HG03196 (cell line): ENCODE data around the gene ESRRA.
A peak's percentile ranks its signal among the peaks of the same experiment; 100 is the strongest.

Source experiments
- ATAC-seq: cut with Tn5 transposase; IDR thresholded peaks from one replicate; pipeline ENCODE4 v1.9.1; 2021; ENCODE audit not compliant: unreplicated experiment

Gene ESRRA

GRCh38 chr11:64327375-64327774, 22.1 kb downstream of the ESRRA start:
- no peak for ATAC-seq

- no peak for ATAC-seq
These were observed 22.7 kb downstream of the ESRRA start for GRCh38 chr11:64327993-64328392.

GRCh38 chr11:64330888-64331287, 25.6 kb downstream of the ESRRA start:
- no peak for ATAC-seq

DNA sequence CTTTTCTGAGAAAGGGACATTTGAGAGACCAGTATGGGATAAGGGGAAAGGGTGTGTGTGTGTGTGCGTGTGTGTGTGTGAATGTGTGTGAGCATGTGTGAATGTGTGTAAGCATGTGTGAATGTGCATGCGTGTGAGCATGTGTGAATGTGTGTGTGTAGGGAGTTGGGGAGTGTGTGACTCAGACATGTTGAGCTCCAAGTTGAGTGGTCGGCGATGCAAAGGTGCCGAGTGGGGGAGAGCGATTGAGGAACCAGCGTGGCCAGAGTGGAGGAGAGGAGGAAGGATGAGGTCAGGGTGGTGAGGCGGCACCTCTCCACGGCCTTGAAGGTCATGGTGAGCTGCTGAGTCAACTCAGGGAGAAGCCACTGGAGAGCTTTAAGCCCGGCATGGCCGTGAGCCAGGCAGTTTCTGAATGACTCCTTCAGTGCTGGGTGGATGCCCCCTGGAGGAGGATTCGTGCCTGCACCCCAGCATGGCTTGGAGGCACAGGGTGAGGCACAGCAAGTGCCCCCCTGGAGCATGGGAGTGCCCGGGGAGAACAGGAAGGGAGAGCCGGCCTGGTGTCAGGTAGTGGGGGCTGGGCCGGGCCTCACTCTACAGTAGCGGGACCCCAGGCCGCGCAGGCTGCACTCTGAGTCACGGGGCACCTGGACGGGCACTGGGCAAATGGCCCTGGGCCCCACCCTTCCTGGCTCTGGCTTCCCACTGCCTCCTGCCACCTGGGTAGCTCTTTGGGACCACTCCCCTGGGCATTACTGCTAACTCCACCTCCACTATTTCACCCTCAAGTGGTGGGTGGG, 26.4 kb downstream of the ESRRA start:
- ATAC-seq = peak; percentile 48

DNA sequence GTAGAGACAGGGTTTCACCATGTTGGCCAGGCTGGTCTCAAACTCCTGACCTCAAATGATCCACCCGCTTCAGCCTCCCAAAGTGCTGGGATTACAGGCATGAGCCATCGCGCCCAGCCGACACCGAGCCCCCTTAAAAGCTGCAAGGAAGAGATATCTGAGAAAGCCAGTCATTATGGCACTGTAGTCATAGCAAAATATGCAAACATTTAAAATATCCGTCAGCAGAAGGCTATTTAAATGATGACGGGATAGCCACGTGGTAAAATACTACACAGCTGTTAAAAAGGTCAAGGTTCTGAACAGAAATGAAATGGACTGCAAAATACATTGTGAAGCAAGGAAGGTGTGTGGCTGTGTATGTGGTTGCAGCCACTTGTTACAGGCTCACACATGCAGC, 28.2 kb downstream of the ESRRA start:
- ATAC-seq = no peak

- peak; percentile 73 for ATAC-seq
These were observed 29.7 kb downstream of the ESRRA start for GRCh38 chr11:64334764-64335735.

GRCh38 chr11:64337538-64338249, 32.4 kb downstream of the ESRRA start:
- ATAC-seq = no peak

GRCh38 chr11:64338716-64339115, 33.4 kb downstream of the ESRRA start:
- ATAC-seq = no peak

- ATAC-seq = no peak
These were observed 34.0 kb downstream of the ESRRA start for GRCh38 chr11:64339286-64339685.

DNA sequence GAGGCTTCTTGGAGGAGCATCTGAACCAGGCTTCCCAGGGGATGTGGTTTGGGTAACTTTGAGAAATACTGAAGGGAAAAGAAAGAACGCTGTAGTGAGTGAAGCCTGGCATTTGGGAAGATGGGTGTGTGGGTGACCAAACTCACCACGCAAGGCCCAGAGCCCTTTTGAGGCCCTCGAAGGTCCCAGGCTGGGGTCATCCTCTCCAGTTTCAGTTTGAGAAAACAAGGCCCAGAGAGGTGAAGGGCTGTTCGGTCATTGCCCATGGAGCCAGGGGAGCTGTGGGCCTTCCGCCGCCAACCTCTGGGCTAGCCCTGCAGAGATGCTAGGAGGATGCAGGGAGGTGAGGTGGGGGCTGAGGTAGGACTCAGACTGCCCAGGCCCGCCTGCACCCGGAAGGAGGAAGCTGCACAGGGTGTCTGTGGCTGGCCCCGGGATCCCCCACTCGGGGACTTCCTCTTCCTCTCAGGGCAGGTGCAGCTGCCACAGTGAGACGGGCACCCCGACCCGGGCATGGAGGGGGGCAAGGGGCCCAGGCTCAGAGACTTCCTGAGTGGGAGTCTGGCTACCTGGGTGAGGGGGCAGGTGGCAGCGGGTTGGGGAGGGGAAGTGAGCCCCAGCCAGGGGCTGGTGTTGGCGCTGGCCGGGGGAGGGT, 34.6 kb downstream of the ESRRA start, which contains the start of gene CCDC88B:
Gene CCDC88B (plus strand): TSS at position 451 of the 655 bp plus-strand sequence. CDS start 63 bp downstream, at position 514.
- ATAC-seq = peak; percentile 52

GRCh38 chr11:64340671-64341335, 35.5 kb downstream of the ESRRA start:
- ATAC-seq = peak; percentile 38

DNA sequence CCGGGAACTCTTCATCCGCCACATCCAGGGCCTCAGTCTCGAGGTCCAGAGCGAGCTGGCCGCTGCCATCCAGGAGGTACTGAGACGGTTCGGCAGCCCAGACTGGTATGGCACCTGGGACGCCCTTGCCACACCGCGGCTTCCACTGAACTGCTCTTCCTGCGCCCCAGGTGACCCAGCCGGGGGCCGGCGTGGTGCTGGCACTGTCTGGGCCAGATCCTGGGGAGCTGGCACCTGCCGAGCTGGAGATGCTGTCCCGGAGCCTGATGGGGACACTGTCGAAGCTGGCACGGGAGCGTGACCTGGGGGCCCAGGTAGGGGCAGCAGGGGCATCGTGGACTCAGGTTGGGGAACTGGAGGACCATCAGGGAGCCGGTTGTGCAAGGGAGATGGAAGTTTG, 36.1 kb downstream of the ESRRA start:
- ATAC-seq = no peak

GRCh38 chr11:64341851-64342791, 36.8 kb downstream of the ESRRA start:
- no peak for ATAC-seq

- ATAC-seq = no peak
These were observed 37.8 kb downstream of the ESRRA start for GRCh38 chr11:64342869-64343745.

GRCh38 chr11:64343767-64344559, 38.6 kb downstream of the ESRRA start:
- ATAC-seq = no peak

- ATAC-seq = no peak
These were observed 39.5 kb downstream of the ESRRA start for GRCh38 chr11:64344787-64345186.

GRCh38 chr11:64347193-64347867, 42.0 kb downstream of the ESRRA start:
- ATAC-seq = no peak
